Tibial nerve (tissue), 4 donors: ENCODE results near the gene HMGB2. TPM values are rescaled to one million over a fixed set of nuclear protein-coding genes. Genes with fewer than 3 reads are reported as not detected.
A peak's percentile ranks its signal among the peaks of the same experiment; 100 is the strongest.

Experiments
- DNase-seq, 2 donors: peaks; one replicate each; pipeline ENCODE4 v3.0.0-alpha.2; 2019; ENCODE audit warnings: low spot score in 2 of 2
- H3K27ac ChIP-seq, 4 donors: fragments of 200-600 bp; sonication (generic) in 3 of 4; one replicate each; pipeline ENCODE4 v1.5.1; 2017 to 2019; ENCODE audit warnings: mild to moderate bottlenecking in 1 of 4
- H3K27me3 ChIP-seq, 2 donors: fragments of 200-600 bp; sonication (generic) in 1 of 2; one replicate each; pipeline versions ENCODE4 v1.5.1 to v1.6.0; 2017 to 2019
- H3K36me3 ChIP-seq, 3 donors: fragments of 200-600 bp; sonication (generic); one replicate each; pipeline ENCODE4 v1.5.1; 2018 to 2019
- H3K4me1 ChIP-seq, 4 donors: fragments of 200-600 bp; sonication (generic) in 3 of 4; one replicate each; pipeline ENCODE4 v1.5.1; 2017 to 2019
- H3K4me3 ChIP-seq, 4 donors: fragments of 200-600 bp; sonication (generic) in 3 of 4; one replicate each; pipeline ENCODE4 v1.5.1; 2017 to 2019; ENCODE audit warnings: mild to moderate bottlenecking in 1 of 4, moderate library complexity in 1 of 4
- H3K9me3 ChIP-seq, 4 donors: fragments of 200-600 bp; sonication (generic) in 3 of 4; one replicate each; pipeline ENCODE4 v1.5.1; 2017 to 2019
- CTCF ChIP-seq, 5 experiments: fragments of 200-600 bp in 3 of 5; fragments of 450-650 bp in 2 of 5; sonication (generic) in 3 of 5; IDR thresholded peaks; one replicate each; pipeline ENCODE4 v1.5.1; 2016 to 2019; ENCODE audit warnings: antibody characterized with exemption in 5 of 5, mild to moderate bottlenecking in 3 of 5, moderate library complexity in 2 of 5
- EP300 ChIP-seq, 2 donors: sonication (generic); formaldehyde crosslinking; IDR thresholded peaks; one replicate each; pipeline ENCODE4 v1.6.1; 2017; ENCODE audit warnings: antibody characterized with exemption in 2 of 2, mild to moderate bottlenecking in 1 of 2
- POLR2A ChIP-seq, 2 donors: fragments of 450-650 bp; IDR thresholded peaks; one replicate each; pipeline ENCODE4 v1.6.1; 2017; ENCODE audit warnings: antibody characterized with exemption in 2 of 2, mild to moderate bottlenecking in 2 of 2, moderate library complexity in 2 of 2
- WGBS, 2 donors: methylation state at CpG; one replicate each; pipeline ENCODE4 v1.1.5; 2018; 5-methylcytosine and 5-hydroxymethylcytosine counted together
- total RNA-seq, 4 donors: library from RNA; depleted of rRNA; stranded (reverse); fragments of >200 nt; gene quantifications; one replicate each; pipeline ENCODE4 v1.1.0, GENCODE V29; 2016

The HMGB2 gene
- total RNA-seq, 4 donors from 2014 or later: 63.3 to 83.4 (median 72.4) TPM

GRCh38 chr4:173360587-173361221 lies 26.5 kb upstream of the HMGB2 start:
- H3K27me3 ChIP-seq: no peaks in the 10 kb centered on the region
- TF ChIP-seq POLR2A (IDR thresholded peaks at IDR 0.05): no peak
- TF ChIP-seq CTCF (IDR thresholded peaks at IDR 0.05): peak in 2 of 5 experiments; percentile 10 to 12
- no peak for TF ChIP-seq EP300 (IDR thresholded peaks at IDR 0.05)
- H3K4me3 ChIP-seq: no peak overlapping the region
- H3K27ac ChIP-seq: no peak overlapping the region
- H3K4me1 ChIP-seq: peaks cover 0 to 5% (median 0%) of the 10 kb centered on the region in 4 donors
- no peaks in the 10 kb centered on the region for H3K36me3 ChIP-seq
- no peaks in the 10 kb centered on the region for H3K9me3 ChIP-seq
- DNase-seq: no peak
- WGBS, 2 donors: 57 to 60% methylated on average over 5 of the region's 5 CpGs

GRCh38 chr4:173357939-173358338 lies 23.8 kb upstream of the HMGB2 start:
- Histone ChIP-seq H3K27ac (no peak overlapping the region), H3K4me3 (no peak overlapping the region), H3K4me1 (no peaks in the 10 kb centered on the region), H3K27me3 (no peaks in the 10 kb centered on the region), H3K36me3 (no peaks in the 10 kb centered on the region), H3K9me3 (no peaks in the 10 kb centered on the region)
- WGBS, 2 donors: 66 to 71% methylated on average over 2 of the region's 2 CpGs
- TF ChIP-seq EP300 (IDR thresholded peaks at IDR 0.05) (no peak), CTCF (IDR thresholded peaks at IDR 0.05) (no peak), POLR2A (IDR thresholded peaks at IDR 0.05) (no peak)
- no peak for DNase-seq

GRCh38 chr4:173347467-173347866 lies 13.3 kb upstream of the HMGB2 start:
- Histone ChIP-seq H3K4me3 (no peak overlapping the region), H3K9me3 (no peaks in the 10 kb centered on the region), H3K36me3 (peaks cover 0 to 5% (median 0%) of the 10 kb centered on the region in 3 donors), H3K4me1 (no peaks in the 10 kb centered on the region), H3K27me3 (no peaks in the 10 kb centered on the region), H3K27ac (no peak overlapping the region)
- DNase-seq: no peak
- TF ChIP-seq POLR2A (IDR thresholded peaks at IDR 0.05): no peak
- no peak for TF ChIP-seq EP300 (IDR thresholded peaks at IDR 0.05)
- TF ChIP-seq CTCF (IDR thresholded peaks at IDR 0.05): no peak
- WGBS, 2 donors: 100% methylated on average over 1 of the region's 1 CpG

DNA sequence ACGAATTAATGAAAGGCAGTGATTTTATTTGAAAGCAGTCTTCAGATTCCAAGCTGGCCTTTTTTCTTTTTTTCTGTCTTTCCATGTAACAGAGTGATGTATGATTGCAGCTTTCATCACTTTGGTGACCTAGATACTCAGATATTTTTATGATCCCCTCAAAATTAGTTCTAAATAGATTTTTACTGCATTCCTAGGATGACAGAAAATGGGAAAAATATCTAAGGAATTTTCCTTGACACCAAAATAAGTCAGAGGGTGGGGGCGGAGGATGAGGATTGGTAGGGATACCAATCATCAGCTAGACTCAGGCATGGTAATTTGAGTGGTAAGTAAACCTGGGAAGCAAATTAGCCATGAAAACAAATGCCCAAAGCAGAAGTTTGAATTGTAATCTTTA lies 11.9 kb upstream of the HMGB2 start:
- Histone ChIP-seq H3K4me1 (no peaks in the 10 kb centered on the region), H3K36me3 (peaks cover 0 to 5% (median 0%) of the 10 kb centered on the region in 3 donors), H3K27ac (no peak overlapping the region), H3K27me3 (no peaks in the 10 kb centered on the region), H3K4me3 (no peak overlapping the region), H3K9me3 (no peaks in the 10 kb centered on the region)
- TF ChIP-seq POLR2A (IDR thresholded peaks at IDR 0.05) (no peak), EP300 (IDR thresholded peaks at IDR 0.05) (no peak), CTCF (IDR thresholded peaks at IDR 0.05) (no peak)
- no peak for DNase-seq
- 56 to 62% methylated on average over 2 of the region's 2 CpGs for WGBS, 2 donors

GRCh38 chr4:173345648-173346047 lies 11.5 kb upstream of the HMGB2 start:
- WGBS, 2 donors: 47 to 51% methylated on average over 2 of the region's 2 CpGs
- no peak for TF ChIP-seq EP300 (IDR thresholded peaks at IDR 0.05)
- no peak for TF ChIP-seq POLR2A (IDR thresholded peaks at IDR 0.05)
- no peak for TF ChIP-seq CTCF (IDR thresholded peaks at IDR 0.05)
- DNase-seq: no peak
- no peaks in the 10 kb centered on the region for H3K27me3 ChIP-seq
- H3K36me3 ChIP-seq: peaks cover 0 to 5% (median 0%) of the 10 kb centered on the region in 3 donors
- no peak overlapping the region for H3K4me3 ChIP-seq
- H3K4me1 ChIP-seq: no peaks in the 10 kb centered on the region
- H3K9me3 ChIP-seq: no peaks in the 10 kb centered on the region
- no peak overlapping the region for H3K27ac ChIP-seq
